Astrocyte (in vitro differentiated cells and primary cell): Measurements from ENCODE around the gene SLCO2A1. TPM values are rescaled to one million over a fixed set of nuclear protein-coding genes. Genes with fewer than 3 reads are reported as not detected.

Experiments used
- DNase-seq: peaks from one replicate; pipeline ENCODE4 v3.0.0-alpha.2; 2010; ENCODE audit warnings: low read depth
- FAIRE-seq: peaks from 2 replicates; lab custom pipeline; 2011; peaks lifted over from hg19 to GRCh38; lab: Jason Lieb, UNC
- H2AFZ ChIP-seq: 2 replicates; pipeline ENCODE4 v1.6.0; 2012; ENCODE audit warnings: low read depth, low read length, inconsistent platforms
- H3K27ac ChIP-seq: 2 replicates; pipeline ENCODE4 v1.5.1; 2011; ENCODE audit warnings: low read depth, low read length, inconsistent platforms
- H3K27me3 ChIP-seq: 2 replicates; pipeline ENCODE4 v1.6.0; 2011; ENCODE audit warnings: low read length, inconsistent platforms; ENCODE audit not compliant: insufficient read depth
- H3K36me3 ChIP-seq: 2 replicates; pipeline ENCODE4 v1.5.1; 2011; ENCODE audit warnings: low read length, inconsistent platforms; ENCODE audit not compliant: insufficient read depth
- H3K4me1 ChIP-seq: 2 replicates; pipeline ENCODE4 v1.5.1; 2011; ENCODE audit warnings: low read length, inconsistent platforms; ENCODE audit not compliant: insufficient read depth
- H3K4me2 ChIP-seq: 2 replicates; pipeline ENCODE4 v1.6.0; 2012; ENCODE audit warnings: low read length, inconsistent platforms
- H3K4me3 ChIP-seq: 2 replicates; pipeline ENCODE4 v1.5.1; 2011; ENCODE audit warnings: low read depth, mild to moderate bottlenecking, low read length, inconsistent platforms; ENCODE audit not compliant: insufficient read depth
- H3K79me2 ChIP-seq: 2 replicates; pipeline ENCODE4 v1.6.0; 2012; ENCODE audit warnings: mild to moderate bottlenecking, low read length, inconsistent platforms; ENCODE audit not compliant: insufficient read depth
- H3K9ac ChIP-seq: 2 replicates; pipeline ENCODE4 v1.6.0; 2012; ENCODE audit warnings: mild to moderate bottlenecking, low read length, inconsistent platforms
- H3K9me3 ChIP-seq: 2 replicates; pipeline ENCODE4 v1.5.1; 2012; ENCODE audit warnings: low read depth, mild to moderate bottlenecking, low read length, inconsistent platforms; ENCODE audit not compliant: insufficient read depth
- H4K20me1 ChIP-seq: 2 replicates; pipeline ENCODE4 v1.6.0; 2012; ENCODE audit warnings: low read length, inconsistent platforms; ENCODE audit not compliant: insufficient read depth
- H3K27ac Mint-ChIP-seq: one replicate; pipeline ENCODE4 v1.8.0; 2021; ENCODE audit warnings: mild to moderate bottlenecking, mixed read lengths; ENCODE audit not compliant: unreplicated experiment
- H3K27me3 Mint-ChIP-seq: one replicate; pipeline ENCODE4 v1.8.0; 2021; ENCODE audit warnings: low read depth, mixed read lengths; ENCODE audit not compliant: unreplicated experiment
- H3K36me3 Mint-ChIP-seq: one replicate; pipeline ENCODE4 v1.8.0; 2021; ENCODE audit warnings: low read depth, mixed read lengths; ENCODE audit not compliant: unreplicated experiment
- H3K4me1 Mint-ChIP-seq: one replicate; pipeline ENCODE4 v1.8.0; 2021; ENCODE audit warnings: low read depth, mixed read lengths; ENCODE audit not compliant: unreplicated experiment
- H3K4me3 Mint-ChIP-seq: one replicate; pipeline ENCODE4 v1.8.0; 2021; ENCODE audit warnings: mild to moderate bottlenecking, moderate library complexity, mixed read lengths; ENCODE audit not compliant: unreplicated experiment
- H3K9me3 Mint-ChIP-seq: one replicate; pipeline ENCODE4 v1.8.0; 2021; ENCODE audit warnings: mild to moderate bottlenecking, mixed read lengths; ENCODE audit not compliant: unreplicated experiment
- EZH2 ChIP-seq: IDR thresholded peaks from 2 replicates; pipeline ENCODE4 v1.6.1; 2012; ENCODE audit warnings: mild to moderate bottlenecking, low read length, inconsistent platforms; ENCODE audit not compliant: insufficient read depth
- total RNA-seq: library from RNA; stranded (reverse); gene quantifications from 2 replicates; pipeline ENCODE4 v1.2.1, GENCODE V29; 2021
- TF ChIP-seq, protein P1 (sequence below): IDR thresholded peaks from 2 replicates; pipeline ENCODE4 v1.5.1; 2011; ENCODE audit warnings: low read depth, mild to moderate bottlenecking, inconsistent platforms, low read length, moderate library complexity; ENCODE audit not compliant: insufficient read depth

The SLCO2A1 gene
- total RNA-seq, 1 donor from 2014 or later = 2.1 TPM

DNA sequence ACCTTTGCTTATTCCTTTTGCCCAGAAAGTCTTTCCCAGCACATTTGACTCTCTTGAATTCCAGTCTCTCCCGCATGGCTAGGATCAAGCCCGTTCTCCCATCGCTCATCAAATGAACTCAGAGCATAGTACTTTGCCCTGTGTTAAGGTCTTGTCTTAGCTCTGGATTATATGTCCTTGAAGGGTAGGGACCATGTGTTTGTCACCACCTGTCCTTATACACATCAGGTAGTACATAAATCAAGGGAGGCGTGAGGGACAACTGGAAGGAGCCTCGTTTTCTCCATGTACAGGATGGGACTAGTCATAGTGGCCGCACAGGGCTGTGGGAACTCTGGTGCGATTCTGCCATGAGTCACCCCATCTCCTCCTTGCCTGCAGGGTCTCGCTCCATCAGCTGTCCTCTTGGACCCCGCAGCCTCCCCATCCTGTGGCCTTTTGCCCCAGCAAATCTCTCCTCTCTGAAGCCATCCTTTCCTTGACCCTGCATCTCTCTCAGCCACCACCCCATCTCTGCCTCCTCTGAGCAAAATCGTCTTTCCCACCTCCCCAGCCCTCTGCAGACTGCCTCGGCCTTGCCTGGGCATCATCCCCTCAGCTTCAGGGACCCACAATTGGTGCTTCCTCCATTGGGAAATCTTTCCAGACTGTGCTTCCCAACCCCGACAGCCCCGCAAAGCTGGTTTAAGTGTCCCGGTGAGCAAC, 100.7 kb downstream of the SLCO2A1 start:
- H3K9me3 Mint-ChIP-seq = peaks cover 9% of the 10 kb centered on the region
- Histone ChIP-seq H3K4me1 (peaks cover 4% of the 10 kb centered on the region), H3K36me3 (no peaks in the 10 kb centered on the region), H2AFZ (no peak overlapping the region), H3K79me2 (no peaks in the 10 kb centered on the region), H3K9ac (no peak overlapping the region), H3K4me3 (no peak overlapping the region), H3K27ac (no peak overlapping the region), H3K9me3 (no peaks in the 10 kb centered on the region), H4K20me1 (no peaks in the 10 kb centered on the region), H3K4me2 (no peak overlapping the region), H3K27me3 (no peaks in the 10 kb centered on the region)
- DNase-seq (no peak), FAIRE-seq (no peak)
- H3K36me3 Mint-ChIP-seq = peaks cover 1% of the 10 kb centered on the region
- no peak overlapping the region for H3K4me3 Mint-ChIP-seq
- TF ChIP-seq EZH2 = no peak
- TF ChIP-seq, protein P1, sequence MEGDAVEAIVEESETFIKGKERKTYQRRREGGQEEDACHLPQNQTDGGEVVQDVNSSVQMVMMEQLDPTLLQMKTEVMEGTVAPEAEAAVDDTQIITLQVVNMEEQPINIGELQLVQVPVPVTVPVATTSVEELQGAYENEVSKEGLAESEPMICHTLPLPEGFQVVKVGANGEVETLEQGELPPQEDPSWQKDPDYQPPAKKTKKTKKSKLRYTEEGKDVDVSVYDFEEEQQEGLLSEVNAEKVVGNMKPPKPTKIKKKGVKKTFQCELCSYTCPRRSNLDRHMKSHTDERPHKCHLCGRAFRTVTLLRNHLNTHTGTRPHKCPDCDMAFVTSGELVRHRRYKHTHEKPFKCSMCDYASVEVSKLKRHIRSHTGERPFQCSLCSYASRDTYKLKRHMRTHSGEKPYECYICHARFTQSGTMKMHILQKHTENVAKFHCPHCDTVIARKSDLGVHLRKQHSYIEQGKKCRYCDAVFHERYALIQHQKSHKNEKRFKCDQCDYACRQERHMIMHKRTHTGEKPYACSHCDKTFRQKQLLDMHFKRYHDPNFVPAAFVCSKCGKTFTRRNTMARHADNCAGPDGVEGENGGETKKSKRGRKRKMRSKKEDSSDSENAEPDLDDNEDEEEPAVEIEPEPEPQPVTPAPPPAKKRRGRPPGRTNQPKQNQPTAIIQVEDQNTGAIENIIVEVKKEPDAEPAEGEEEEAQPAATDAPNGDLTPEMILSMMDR = no peak
- H3K27me3 Mint-ChIP-seq = peaks cover 49% of the 10 kb centered on the region
- no peaks in the 10 kb centered on the region for H3K4me1 Mint-ChIP-seq
- no peak overlapping the region for H3K27ac Mint-ChIP-seq

DNA sequence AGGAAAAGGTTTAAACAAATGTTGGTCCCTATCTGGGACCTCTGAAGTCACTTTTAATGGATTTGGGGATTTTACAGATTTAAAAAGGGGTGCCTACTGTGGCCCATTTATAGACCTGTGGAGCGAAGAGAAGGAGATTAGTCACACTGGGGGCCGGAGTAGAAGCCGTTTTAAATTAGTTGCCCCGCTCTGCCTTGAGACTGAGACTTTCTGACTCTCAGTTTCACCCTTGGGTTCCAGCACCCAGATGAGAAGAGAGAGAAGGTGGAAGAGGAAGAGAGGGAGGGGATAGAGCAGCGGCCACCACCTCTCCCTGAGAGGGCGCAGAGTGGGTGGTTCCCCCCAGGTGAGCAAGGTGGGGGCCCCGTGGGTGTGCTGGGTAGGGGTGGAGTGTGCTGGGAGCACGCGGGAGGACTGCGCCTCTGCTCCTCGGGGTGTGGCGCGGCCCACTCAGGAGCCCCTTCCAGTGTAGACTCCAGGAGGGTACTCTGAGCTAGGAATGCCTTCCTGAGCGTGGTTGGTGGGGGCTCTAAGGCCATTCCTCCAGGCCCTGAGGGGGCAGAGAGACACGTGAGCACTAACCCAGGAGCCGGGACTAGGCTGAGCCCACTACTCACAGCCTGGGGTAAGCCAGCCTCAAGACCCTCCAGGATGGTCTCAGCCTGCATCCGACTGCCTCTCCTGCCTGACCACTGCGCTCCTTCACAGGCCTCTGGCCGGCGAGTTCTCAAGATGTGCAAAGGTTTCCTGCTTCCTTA, 101.4 kb downstream of the SLCO2A1 start:
- H3K4me1 Mint-ChIP-seq = no peaks in the 10 kb centered on the region
- DNase-seq (no peak), FAIRE-seq (no peak)
- H3K27ac ChIP-seq = no peak overlapping the region
- H2AFZ ChIP-seq = peak overlapping the region; percentile 76
- peaks cover 4% of the 10 kb centered on the region for H3K4me1 ChIP-seq
- H3K4me3 ChIP-seq = no peak overlapping the region
- H3K9me3 Mint-ChIP-seq = peaks cover 6% of the 10 kb centered on the region
- peak overlapping the region; percentile 66 for H3K4me3 Mint-ChIP-seq
- H4K20me1 ChIP-seq = no peaks in the 10 kb centered on the region
- H3K27ac Mint-ChIP-seq = no peak overlapping the region
- peak overlapping the region; percentile 92 for H3K4me2 ChIP-seq
- H3K9me3 ChIP-seq = no peaks in the 10 kb centered on the region
- no peaks in the 10 kb centered on the region for H3K36me3 ChIP-seq
- H3K9ac ChIP-seq = peak overlapping the region; percentile 57
- H3K27me3 ChIP-seq = no peaks in the 10 kb centered on the region
- TF ChIP-seq, protein P1 = no peak
- TF ChIP-seq EZH2 = no peak
- H3K79me2 ChIP-seq = no peaks in the 10 kb centered on the region
- peaks cover 1% of the 10 kb centered on the region for H3K36me3 Mint-ChIP-seq
- peaks cover 45% of the 10 kb centered on the region for H3K27me3 Mint-ChIP-seq
